Glomerular endothelial cell (primary cell): ENCODE measurements around the gene NTF3. TPM values are rescaled to one million over a fixed set of nuclear protein-coding genes. Genes with fewer than 3 reads are reported as not detected.
"Not testable (repeated sequence)": the region's sequence is repeated elsewhere in the genome, so short reads cannot be mapped to it uniquely, and the experiment has no call there.

Experiments used
- DNase-seq: peaks from one replicate; pipeline ENCODE4 v3.0.0-alpha.2; 2011; ENCODE audit warnings: low read depth, low spot score; ENCODE audit errors: extremely low read depth
- total RNA-seq: library from RNA; depleted of rRNA; stranded (reverse); fragments of >200 nt; gene quantifications from 2 replicates; pipeline ENCODE4 v1.2.3, GENCODE V29; 2015

The NTF3 gene
- total RNA-seq, 1 donor from 2014 or later, result not detected

DNA sequence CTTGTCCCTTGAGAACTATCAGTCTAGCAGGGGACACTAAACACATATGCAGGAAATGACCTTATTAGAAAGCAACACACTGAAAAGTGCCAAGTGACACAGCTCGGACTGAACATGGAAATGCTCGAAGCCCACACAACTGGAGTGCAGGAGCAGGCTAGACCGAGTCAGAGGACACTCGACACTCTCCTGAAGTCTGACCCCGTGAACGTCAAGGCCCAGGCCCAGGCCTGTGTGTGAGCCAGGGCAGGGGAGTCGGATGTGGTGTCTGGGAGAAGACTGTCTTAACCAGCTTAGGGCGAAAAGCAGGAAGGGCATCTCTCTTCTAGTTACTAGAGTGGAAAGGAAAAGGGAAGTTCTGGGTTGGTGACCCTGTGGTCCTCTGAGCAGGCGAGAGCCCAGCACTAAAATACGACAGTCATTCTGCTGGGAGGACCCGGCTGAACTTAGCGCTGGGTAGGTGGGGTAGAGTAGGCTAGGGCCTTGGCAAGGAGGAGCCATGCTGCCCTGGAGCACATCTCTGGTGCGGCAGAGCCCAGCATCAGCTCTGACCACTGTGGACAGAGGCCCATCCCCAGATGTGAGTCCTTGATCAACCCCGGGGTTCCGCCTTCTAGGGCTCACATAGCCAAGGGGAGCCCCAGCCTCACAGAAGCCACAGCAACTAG is 93.0 kb downstream of the NTF3 start:
- DNase-seq, result no peak

GRCh38 chr12:5525783-5526367 is 94.0 kb downstream of the NTF3 start:
- DNase-seq, result no peak

- DNase-seq, result no peak
Observed at GRCh38 chr12:5533368-5533767, 101.5 kb downstream of the NTF3 start.

DNA sequence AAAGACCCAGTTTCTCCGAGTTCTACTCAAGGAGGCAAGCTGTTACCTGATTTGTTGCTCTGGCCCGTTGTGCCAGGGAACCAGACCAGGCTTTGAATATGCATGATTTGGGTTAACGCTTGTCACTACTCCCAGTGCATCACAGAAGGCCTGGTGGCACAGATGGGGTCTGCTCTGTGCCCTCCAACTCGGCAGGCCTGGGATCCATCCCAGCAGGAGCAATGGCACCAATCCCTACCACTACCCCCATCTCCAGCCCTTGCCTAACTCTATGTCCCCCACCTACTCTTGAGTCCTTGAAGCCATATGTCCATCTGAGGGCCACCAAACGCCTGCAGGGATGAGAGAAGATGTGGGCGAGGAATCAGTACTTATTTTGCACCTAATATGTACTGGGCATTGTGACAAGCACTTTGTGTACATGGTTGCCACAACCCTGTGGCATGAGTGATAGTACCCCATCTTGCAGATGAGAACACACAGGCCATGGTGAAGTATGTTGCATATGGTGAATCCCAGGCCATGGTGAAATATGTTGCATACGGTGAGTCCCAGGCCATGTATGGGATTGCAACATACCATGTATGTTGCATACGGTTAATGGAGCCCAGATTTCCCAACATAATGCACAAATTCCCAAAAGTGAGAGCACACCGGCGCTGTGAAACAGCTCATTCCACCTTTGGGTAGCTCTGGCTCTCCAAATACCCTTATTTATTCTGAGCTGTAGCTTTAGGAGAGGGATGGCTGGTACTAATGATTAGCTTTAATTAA is 102.7 kb downstream of the NTF3 start:
- DNase-seq, result no peak

DNA sequence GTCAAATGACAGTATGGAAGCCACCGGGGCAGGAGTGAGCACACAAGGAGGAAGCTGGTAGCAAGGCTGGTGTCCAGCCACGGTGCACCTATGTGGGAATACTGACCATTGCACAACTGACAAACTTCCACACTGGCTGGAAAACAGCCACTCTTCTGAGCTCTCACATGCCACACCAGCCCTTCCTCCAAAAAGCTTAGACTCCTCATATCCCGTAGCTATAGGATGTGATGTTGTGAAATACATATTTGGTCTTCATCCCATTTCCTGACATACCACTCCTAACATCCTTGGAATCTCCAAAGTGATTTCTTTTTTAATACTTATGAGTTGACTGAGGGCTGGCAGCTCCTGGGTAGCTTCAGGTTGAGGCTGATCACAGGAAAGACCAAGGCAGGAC is 103.6 kb downstream of the NTF3 start:
- no peak for DNase-seq

DNA sequence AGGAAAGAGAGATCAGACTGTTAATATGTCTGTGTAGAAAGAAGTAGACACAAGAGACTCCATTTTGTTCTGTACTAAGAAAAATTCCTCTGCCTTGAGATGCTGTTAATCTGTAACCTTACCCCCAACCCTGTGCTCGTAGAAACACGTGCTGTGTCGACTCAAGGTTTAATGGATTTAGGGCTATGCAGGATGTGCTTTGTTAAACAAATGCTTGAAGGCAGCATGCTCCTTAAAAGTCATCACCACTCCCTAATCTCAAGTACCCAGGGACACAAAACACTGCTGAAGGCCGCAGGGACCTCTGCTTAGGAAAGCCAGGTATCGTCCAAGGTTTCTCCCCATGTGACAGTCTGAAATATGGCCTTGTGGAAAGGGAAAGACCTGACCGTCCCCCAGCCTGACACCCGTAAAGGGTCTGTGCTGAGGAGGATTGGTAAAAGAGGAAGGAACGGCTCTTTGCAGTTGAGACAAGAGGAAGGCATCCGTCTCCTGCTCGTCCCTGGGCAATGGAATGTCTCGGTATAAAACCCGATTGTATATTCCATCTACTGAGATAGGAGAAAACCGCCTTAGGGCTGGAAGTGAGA is 105.2 kb downstream of the NTF3 start:
- DNase-seq, result not testable (repeated sequence)

GRCh38 chr12:5537771-5538170 is 105.9 kb downstream of the NTF3 start:
- DNase-seq, result no peak
